ENCODE results near the gene ACTN3.
"Not testable (repeated sequence)": the region's sequence is repeated elsewhere in the genome, so short reads cannot be mapped to it uniquely, and the experiment has no call there.

The ACTN3 gene

GRCh38 chr11:66567787-66568123 is 21.1 kb downstream of the ACTN3 start:
- DNase-seq = no peak

GRCh38 chr11:66568124-66568916 is 21.6 kb downstream of the ACTN3 start, which contains the start of gene CTSF:
CTSF (minus strand) TSS chr11:66568606; CDS start chr11:66568486, 120 bp downstream.
- DNase-seq = peak; percentile 72

- no peak for DNase-seq
Observed at GRCh38 chr11:66569076-66569475, 22.4 kb downstream of the ACTN3 start.

- no peak for DNase-seq
Observed at GRCh38 chr11:66570079-66570849, 23.6 kb downstream of the ACTN3 start.

- DNase-seq = no peak
Observed at GRCh38 chr11:66570850-66571180, 24.1 kb downstream of the ACTN3 start.

GRCh38 chr11:66579017-66579606 is 32.4 kb downstream of the ACTN3 start:
- DNase-seq = peak; percentile 67

GRCh38 chr11:66580803-66581202 is 34.1 kb downstream of the ACTN3 start:
- no peak for DNase-seq

- DNase-seq = no peak
Observed at GRCh38 chr11:66581261-66581660, 34.6 kb downstream of the ACTN3 start.

- DNase-seq = not testable (repeated sequence)
Observed at GRCh38 chr11:66582565-66583147, 36.0 kb downstream of the ACTN3 start.

GRCh38 chr11:66585447-66585846 is 38.7 kb downstream of the ACTN3 start:
- DNase-seq = not testable (repeated sequence)

GRCh38 chr11:66586136-66586535 is 39.4 kb downstream of the ACTN3 start:
- no peak for DNase-seq

- DNase-seq = not testable (repeated sequence)
Observed at GRCh38 chr11:66589315-66589714, 42.6 kb downstream of the ACTN3 start.

GRCh38 chr11:66589996-66590675 is 43.4 kb downstream of the ACTN3 start:
- DNase-seq = no peak

- DNase-seq = no peak
Observed at GRCh38 chr11:66591175-66591574, 44.5 kb downstream of the ACTN3 start.

GRCh38 chr11:66592457-66593302 is 46.0 kb downstream of the ACTN3 start, which contains the start of the genes CCDC87 and CCS:
CCDC87 (minus strand) TSS chr11:66593063; CDS start chr11:66593015, 48 bp downstream.
CCS (plus strand) TSS chr11:66593185; CDS start chr11:66593262, 77 bp downstream.
- DNase-seq = peak; percentile 96

GRCh38 chr11:66593303-66593635 is 46.6 kb downstream of the ACTN3 start:
- DNase-seq = no peak

GRCh38 chr11:66593650-66594049 is 46.9 kb downstream of the ACTN3 start:
- no peak for DNase-seq

GRCh38 chr11:66595245-66595904 is 48.7 kb downstream of the ACTN3 start:
- DNase-seq = no peak

- DNase-seq = no peak
Observed at GRCh38 chr11:66598993-66599392, 52.3 kb downstream of the ACTN3 start.

GRCh38 chr11:66600219-66600618 is 53.5 kb downstream of the ACTN3 start:
- DNase-seq = no peak

- DNase-seq = no peak
Observed at GRCh38 chr11:66600631-66601233, 54.0 kb downstream of the ACTN3 start.
